Stimulated activated CD8-positive, alpha-beta memory T cell treated with anti-CD3 and anti-CD28 coated beads, Interleukin-15, amount 100 ng/mL, for 4 hours (primary cell): Measurements from ENCODE around the gene HNRNPF.

Experiments
- DNase-seq, 2 donors: peaks; one replicate each; pipeline ENCODE4 v3.0.0-alpha.2; 2020; ENCODE audit warnings: low read depth in 2 of 2

Gene HNRNPF

GRCh38 chr10:43376828-43377423 lies 32.1 kb downstream of the HNRNPF start:
- DNase-seq, result no peak

DNA sequence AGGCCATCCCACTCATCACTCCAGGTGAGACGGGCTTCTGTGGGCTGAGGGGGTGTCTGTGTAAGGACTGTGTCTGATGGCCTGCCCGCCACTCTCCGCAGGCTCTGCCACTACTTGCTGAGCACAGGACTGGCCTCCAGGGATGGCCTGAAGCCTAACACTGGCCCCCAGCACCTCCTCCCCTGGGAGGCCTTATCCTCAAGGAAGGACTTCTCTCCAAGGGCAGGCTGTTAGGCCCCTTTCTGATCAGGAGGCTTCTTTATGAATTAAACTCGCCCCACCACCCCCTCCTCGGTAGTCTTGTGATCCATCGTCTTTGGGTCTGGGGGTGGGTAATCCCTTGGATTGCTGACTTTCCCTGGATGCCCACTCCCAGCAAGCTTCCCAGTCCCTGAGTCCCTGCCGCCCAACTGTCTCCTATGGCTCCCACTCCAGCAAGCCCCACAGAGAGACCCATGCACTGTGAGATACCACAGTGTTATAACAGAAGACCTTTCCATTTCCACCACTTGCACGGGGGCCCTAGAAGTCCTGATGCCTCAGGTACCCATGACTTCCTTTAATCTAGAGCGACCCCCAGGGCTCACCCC lies 32.8 kb downstream of the HNRNPF start:
- no peak for DNase-seq

DNA sequence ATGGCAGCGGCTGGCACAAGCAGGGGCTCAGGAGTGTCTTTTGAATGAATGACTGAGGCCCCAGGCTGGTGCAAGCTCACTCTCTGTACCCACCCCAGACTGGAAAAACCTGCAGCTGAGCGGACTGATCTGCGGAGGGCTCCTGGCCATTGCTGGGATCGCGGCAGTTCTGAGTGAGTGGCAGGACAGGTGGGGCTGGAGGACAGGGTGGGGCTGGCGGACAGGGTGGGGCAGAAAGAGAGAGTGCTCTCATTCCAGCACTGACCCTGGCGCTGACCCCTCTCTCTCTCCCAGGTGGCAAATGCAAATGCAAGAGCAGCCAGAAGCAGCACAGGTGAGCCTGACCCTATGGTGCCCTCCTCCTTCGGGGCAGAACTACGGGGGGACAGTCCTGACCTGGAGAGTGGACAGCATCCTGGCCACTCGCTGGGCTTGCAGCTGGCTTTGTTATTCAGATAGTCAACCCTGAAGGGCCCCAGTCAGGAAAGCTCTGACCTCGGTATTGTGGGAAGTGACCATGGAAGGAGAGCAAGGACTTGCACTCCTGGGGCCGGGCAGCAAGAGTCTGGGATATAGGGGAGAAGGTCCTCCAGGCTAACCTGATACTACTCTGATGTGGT lies 33.5 kb downstream of the HNRNPF start:
- DNase-seq, result no peak

DNA sequence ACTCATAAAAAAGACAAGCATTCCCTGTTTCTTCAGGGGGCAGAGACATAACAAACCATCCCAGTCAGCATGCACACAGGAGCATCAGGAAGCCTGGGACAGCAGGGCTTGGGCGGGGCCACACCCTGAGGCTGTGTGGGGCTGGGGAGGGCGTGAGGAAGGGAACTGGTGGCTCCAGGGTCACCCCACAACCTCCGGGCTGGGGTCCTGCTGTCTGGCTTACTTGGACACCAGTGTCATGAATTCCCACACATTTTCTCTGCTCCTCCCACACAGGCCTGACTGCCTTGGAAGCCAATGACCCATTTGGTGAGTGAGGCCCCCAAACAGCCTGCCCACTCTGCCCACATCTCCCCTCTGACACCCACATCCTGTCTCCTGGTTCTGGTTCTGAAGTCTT lies 34.8 kb downstream of the HNRNPF start:
- no peak for DNase-seq

DNA sequence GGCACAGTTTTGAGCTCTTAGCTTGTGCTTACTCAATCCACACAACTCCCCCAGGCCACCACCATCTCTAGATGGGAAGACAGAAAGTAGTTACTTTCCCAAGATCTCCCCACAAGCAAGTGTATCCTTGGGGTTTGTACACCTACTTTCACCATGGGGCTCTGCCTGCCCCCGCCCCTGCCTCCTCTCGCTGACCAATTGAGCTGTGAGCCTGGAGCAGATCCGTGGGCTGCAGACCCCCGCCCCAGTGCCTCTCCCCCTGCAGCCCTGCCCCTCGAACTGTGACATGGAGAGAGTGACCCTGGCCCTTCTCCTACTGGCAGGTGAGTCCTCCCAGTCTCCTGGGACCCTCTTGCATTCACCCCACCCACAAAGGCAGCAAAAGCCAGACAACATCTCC lies 35.5 kb downstream of the HNRNPF start:
- DNase-seq, result no peak

DNA sequence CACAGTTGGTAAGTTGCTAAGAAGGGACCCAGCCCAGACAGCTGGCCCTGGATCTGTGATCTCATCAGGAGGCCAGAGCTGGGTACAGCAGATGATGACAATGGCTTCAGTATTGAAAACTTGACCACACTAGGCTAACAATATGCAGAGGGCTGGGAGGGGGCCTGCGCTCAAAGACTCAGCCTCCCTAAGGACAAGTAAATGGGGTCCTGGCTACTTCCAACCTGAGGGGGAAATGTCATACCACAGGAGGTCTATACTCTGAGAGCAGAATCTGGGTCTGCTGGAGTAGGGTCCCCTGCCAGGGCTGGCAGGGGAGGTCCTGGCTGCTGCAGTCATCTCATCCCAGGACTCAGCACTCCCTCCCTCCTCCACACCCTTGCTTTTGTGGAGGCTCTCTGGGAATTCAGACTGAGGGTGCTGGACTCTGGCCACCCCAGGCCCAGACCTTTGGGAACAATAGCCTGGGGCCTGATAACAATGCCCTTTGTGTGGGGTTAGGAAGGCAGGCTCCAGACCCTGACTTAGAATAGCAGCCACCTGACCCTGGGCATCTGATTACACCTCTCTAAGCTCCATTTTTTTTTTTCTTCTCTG lies 36.1 kb downstream of the HNRNPF start:
- no peak for DNase-seq

DNA sequence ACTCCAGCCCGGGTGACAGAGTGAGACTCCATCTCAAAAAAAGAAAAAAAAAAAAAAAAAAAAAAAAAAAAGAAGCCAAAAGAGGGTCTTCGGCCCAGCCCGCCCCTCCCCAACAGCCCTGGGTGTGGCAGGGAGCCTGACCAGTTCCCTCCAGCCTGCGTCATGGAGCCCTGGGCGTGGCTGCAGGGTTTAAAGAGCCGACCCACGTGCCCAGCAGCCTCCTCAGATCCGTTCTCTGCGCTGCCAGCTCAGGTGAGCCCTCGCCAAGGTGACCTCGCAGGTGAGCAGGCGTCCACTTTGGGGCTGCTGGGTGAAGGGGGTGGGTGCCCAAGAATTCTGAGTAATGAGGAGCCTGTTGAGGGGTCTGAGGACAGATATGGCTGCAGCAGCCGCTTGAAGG lies 37.6 kb downstream of the HNRNPF start, which contains the start of gene FXYD4:
TSS of gene FXYD4 (plus strand) at position 219 of the 400 bp plus-strand sequence. CDS start 2,111 bp downstream, outside the sequence.
- no peak for DNase-seq

- no peak for DNase-seq
Observed at GRCh38 chr10:43370671-43371215, 38.2 kb downstream of the HNRNPF start.

DNA sequence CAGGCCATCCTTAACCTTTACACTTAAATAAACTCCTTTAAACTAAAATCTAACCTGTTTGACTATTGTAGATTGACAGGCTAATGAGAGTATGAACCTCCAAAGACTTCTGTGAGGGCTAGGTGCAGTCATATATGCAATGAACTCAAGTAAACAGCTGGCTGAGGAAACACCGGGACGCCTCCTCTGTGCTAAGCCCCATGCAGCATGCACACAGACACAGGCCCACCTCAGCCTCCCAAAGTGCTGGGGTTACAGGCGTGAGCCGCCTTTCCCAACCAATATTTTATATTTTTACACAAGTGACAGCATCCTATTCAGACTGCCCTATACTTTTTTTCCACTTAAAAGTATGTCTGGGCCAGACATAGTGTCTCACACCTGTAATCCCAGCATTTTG lies 39.1 kb downstream of the HNRNPF start:
- no peak for DNase-seq

DNA sequence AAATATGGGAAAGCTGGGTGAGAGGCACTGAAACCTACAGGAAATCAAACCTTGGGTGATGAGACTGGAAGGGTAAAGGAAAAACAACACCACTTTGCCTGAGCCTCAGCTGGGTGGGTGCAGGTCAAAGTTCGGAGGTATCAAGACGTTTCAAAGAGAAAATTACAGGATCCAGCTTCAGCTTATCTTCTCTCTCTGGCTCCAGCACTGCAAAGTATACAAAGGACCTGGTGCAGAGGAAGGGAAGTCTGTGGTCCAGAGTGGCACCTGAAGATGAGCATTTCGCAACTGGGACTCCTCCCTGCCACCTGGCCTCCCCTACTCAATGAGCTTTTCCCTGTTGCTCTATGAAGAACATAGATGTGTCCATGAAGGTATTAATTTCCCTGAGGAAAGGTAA lies 44.0 kb downstream of the HNRNPF start:
- no peak for DNase-seq

- DNase-seq, result peak; percentile 88 to 98
Observed at GRCh38 chr10:43362191-43362839, 46.7 kb downstream of the HNRNPF start.

- peak in 1 of 2 donors; percentile 20 for DNase-seq
Observed at GRCh38 chr10:43361547-43362190, 47.3 kb downstream of the HNRNPF start.

DNA sequence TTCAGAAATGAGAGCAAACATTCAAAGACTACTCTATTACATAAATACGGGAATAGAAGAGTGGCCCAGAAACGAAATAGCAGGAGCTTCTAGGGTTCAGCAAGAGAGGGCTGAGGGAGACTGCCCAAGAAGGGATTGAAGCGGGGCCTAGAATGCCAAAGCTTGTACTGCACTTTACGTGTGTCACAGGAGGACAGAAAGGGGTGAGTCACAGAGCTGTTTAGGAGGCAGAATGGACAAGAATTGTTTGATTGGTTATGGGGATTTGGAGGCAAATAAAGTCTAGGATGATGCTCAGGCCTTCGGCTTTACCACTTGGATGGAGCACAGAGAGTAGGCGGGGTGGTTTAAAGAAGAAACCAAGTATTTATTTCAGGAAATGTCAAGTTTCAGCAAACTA lies 48.9 kb downstream of the HNRNPF start:
- no peak for DNase-seq

DNA sequence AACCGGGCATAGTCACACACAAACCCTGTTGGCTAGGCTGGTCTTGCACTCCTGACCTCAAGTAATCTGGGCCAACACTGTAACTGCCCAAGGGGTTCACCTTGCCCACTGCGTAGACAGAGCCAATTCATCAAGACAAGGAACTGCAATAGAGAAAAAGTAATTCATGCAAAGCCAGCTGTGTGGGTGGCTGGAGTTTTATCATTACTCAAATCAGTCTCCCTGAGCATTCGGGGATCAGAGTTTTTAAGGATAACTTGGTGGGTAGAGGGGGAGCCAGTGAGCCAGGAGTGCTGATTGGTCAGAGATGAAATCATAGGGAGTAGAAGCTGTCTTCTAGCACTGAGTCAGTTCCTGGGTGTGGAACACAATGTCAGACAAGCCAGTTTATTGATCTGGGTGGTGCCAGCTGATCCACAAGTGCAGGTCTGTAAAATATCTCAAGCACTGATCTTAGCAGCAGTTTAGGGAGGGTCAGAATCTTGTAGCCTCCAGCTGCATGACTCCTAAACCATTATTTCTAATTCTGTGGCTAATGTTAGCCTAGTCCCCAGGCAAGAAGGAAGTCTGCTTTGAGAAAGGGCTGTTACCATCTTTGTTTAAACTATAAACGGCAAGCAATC lies 53.1 kb downstream of the HNRNPF start:
- no peak for DNase-seq

- DNase-seq, result no peak
Observed at GRCh38 chr10:43354879-43355380, 54.1 kb downstream of the HNRNPF start.

- no peak for DNase-seq
Observed at GRCh38 chr10:43354330-43354635, 54.7 kb downstream of the HNRNPF start.

GRCh38 chr10:43353495-43354329 lies 55.3 kb downstream of the HNRNPF start:
- DNase-seq, result no peak

DNA sequence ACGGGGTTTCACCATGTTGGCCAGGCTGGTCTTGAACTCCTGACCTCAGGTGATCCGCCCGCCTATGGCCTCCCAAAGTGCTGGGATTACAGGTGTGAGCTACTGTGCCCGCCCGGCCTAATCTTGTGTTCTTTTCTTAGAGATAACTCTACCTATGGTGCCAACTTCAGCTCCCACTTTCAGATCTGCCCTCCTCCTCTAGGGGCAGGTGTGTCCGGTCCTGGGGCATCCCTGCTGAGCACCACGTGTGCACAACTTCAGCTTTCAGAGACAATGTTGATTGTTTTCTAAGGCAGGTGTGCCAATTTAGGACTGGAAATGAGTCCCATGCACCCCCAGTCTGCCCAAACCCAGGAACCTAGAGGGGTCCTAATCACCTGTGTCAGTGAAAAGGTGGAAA lies 56.0 kb downstream of the HNRNPF start:
- no peak for DNase-seq

- DNase-seq, result no peak
Observed at GRCh38 chr10:43351301-43351700, 57.7 kb downstream of the HNRNPF start.

GRCh38 chr10:43350686-43351085 lies 58.3 kb downstream of the HNRNPF start:
- no peak for DNase-seq
